ENCODE data around the gene POLDIP2.

The POLDIP2 gene

DNA sequence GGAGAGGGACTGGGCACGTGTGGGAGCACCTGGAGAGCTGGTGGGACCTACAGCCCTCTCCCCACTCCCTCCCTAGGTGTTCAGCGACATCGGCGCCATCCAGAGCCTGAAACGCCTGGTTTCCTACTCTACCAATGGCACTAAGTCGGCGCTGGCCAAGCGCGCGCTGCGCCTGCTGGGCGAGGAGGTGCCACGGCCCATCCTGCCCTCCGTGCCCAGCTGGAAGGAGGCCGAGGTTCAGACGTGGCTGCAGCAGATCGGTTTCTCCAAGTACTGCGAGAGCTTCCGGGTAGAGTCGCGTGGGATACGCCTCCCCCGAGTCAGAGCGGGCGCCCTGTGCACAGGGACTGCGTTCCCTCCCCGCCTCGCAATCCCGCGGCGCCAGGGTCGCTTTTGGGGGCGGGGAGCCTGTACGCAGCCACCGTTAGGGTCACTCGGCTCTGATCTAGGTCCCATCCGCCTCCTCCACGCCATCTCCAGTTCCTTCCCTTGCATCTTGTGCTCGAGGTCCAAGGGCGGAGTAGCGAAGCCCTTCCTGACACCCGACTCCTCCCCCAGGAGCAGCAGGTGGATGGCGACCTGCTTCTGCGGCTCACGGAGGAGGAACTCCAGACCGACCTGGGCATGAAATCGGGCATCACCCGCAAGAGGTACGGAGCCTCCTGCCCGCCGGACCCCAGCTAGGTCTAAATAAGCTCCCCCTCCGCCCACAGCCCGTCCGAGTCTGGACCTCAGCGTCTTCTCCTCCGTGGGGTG, 27.1 kb upstream of the POLDIP2 start:
- TF ChIP-seq, protein P1, sequence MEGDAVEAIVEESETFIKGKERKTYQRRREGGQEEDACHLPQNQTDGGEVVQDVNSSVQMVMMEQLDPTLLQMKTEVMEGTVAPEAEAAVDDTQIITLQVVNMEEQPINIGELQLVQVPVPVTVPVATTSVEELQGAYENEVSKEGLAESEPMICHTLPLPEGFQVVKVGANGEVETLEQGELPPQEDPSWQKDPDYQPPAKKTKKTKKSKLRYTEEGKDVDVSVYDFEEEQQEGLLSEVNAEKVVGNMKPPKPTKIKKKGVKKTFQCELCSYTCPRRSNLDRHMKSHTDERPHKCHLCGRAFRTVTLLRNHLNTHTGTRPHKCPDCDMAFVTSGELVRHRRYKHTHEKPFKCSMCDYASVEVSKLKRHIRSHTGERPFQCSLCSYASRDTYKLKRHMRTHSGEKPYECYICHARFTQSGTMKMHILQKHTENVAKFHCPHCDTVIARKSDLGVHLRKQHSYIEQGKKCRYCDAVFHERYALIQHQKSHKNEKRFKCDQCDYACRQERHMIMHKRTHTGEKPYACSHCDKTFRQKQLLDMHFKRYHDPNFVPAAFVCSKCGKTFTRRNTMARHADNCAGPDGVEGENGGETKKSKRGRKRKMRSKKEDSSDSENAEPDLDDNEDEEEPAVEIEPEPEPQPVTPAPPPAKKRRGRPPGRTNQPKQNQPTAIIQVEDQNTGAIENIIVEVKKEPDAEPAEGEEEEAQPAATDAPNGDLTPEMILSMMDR (IDR thresholded peaks at IDR 0.05; ENCODE audit: low read depth, low read length), result no peak
- in situ Hi-C loops (cut with HindIII; ENCODE audit: low sequenced_read_pairs), result no loop called here
- H3K4me3 ChIP-seq (ENCODE audit: low read depth, low read length), result peak overlapping the region; percentile 12
- DNase-seq (ENCODE audit: low read depth, low spot score), result no peak

DNA sequence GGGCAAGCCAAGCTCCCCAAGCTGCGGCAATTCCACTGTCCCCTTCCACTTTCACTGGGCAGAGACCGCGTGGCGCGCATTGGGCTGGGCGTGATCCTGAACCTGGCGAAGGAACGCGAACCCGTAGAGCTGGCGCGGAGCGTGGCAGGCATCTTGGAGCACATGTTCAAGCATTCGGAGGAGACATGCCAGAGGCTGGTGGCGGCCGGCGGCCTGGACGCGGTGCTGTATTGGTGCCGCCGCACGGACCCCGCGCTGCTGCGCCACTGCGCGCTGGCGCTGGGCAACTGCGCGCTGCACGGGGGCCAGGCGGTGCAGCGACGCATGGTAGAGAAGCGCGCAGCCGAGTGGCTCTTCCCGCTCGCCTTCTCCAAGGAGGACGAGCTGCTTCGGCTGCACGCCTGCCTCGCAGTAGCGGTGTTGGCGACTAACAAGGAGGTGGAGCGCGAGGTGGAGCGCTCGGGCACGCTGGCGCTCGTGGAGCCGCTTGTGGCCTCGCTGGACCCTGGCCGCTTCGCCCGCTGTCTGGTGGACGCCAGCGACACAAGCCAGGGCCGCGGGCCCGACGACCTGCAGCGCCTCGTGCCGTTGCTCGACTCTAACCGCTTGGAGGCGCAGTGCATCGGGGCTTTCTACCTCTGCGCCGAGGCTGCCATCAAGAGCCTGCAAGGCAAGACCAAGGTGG, 24.0 kb upstream of the POLDIP2 start:
- H3K4me3 ChIP-seq (ENCODE audit: low read depth, low read length), result no peak overlapping the region
- no peak for DNase-seq (ENCODE audit: low read depth, low spot score)

DNA sequence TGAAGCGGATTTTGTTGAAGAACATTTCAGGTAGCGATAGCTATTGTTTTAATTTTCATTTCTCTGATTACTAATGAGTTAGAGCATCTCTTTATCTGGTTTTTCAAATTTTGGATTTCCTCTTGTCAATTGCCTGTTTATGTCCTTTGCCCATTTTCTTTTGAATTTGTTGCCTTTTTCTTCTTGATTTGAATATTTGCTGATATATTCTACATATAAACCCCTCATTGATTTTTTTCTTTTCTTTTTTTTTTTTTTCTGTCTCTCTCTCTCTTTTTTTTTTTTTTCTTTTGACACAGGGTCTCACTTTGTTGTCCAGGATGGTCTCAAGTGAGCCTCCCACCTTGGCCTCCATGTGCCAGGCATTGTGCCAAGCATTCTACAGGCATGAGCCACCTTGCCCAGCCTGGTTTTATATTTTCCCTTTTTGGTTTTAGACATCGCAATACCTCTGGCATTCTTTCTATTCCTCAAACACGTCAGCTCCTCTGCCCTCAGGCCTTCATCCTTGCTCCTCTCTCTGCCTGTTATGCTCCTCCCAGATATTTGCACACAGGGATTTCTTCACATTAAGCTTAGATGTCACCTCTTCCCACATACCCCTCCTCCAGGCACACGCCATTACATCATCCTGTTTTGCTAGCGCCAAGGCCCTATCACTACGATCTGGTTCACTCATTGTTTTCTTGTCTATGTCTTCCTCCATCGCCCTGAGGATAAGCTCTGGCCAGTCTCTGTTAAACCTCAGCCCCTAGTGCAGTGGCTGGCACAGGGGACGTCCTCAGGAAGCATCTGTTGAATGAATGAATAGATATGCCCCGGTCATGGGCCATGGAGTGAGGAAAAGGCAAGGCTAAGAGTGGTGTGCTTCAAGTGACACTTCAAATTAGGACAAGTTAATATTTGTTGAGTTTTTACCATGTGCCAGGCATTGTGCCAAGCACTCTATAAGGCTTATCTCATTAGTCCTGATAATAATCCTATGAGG, 22.8 kb upstream of the POLDIP2 start:
- no peak overlapping the region for H3K4me3 ChIP-seq (ENCODE audit: low read depth, low read length)
- in situ Hi-C loops (cut with HindIII; ENCODE audit: low sequenced_read_pairs), result no loop called here
- DNase-seq (ENCODE audit: low read depth, low spot score), result no peak

More for the DNA sequence above, 24.0 kb upstream of the POLDIP2 start:
- TF ChIP-seq, protein P1 (IDR thresholded peaks at IDR 0.05; ENCODE audit: low read depth, low read length), result peak; percentile 29
- in situ Hi-C loops (cut with HindIII; ENCODE audit: low sequenced_read_pairs), result no loop called here

DNA sequence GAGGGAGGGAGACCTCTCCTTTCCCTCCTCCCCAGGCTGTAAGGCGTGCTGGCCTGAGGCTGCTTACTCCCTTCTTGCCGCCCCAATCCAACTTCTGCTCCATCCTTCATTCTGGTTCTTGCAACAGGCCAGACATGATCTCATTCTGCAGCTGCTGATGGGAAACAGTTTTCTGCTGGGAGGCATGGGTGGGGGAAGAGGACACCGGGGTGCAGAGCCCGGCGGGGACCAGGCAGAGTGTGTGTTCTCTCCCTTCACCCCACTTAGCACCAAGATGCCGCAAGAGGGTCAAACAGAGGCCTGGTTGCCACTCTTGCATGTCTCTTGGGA, 15.6 kb upstream of the POLDIP2 start:
- TF ChIP-seq, protein P1 (IDR thresholded peaks at IDR 0.05; ENCODE audit: low read depth, low read length), result no peak
- in situ Hi-C loops (cut with HindIII; ENCODE audit: low sequenced_read_pairs), result no loop called here
- no peak for DNase-seq (ENCODE audit: low read depth, low spot score)
- H3K4me3 ChIP-seq (ENCODE audit: low read depth, low read length), result peak overlapping the region; percentile 60

More for the DNA sequence above, 22.8 kb upstream of the POLDIP2 start:
- TF ChIP-seq, protein P1 (IDR thresholded peaks at IDR 0.05; ENCODE audit: low read depth, low read length), result no peak

- in situ Hi-C loops (cut with HindIII; ENCODE audit: low sequenced_read_pairs), result no loop called here
- peak; percentile 33 for DNase-seq (ENCODE audit: low read depth, low spot score)
- peak overlapping the region; percentile 60 for H3K4me3 ChIP-seq (ENCODE audit: low read depth, low read length)
Observed at GRCh38 chr17:28372203-28372944, 15.0 kb upstream of the POLDIP2 start.

More at GRCh38 chr17:28372203-28372944, 15.0 kb upstream of the POLDIP2 start:
- TF ChIP-seq, protein P1 (IDR thresholded peaks at IDR 0.05; ENCODE audit: low read depth, low read length), result no peak
